IMR-90 (cell line): ENCODE data around the gene FEZF2. TPM values are rescaled to one million over a fixed set of nuclear protein-coding genes. Genes with fewer than 3 reads are reported as not detected.

Experiments used
- ATAC-seq: fragments of 200-7000 bp; cut with Tn5 transposase; 2 replicates; pipeline ENCODE4 v1.9.1; 2020; ENCODE audit warnings: low read depth, mild to moderate bottlenecking, moderate library complexity
- BruUV-seq: library from RNA; stranded (reverse); fragments of 400-500 nt; replicated peaks from 2 replicates; lab custom pipeline; 2021; lab: Mats Ljungman, UMichigan
- CTCF ChIA-PET: fragments of 300-600 bp; formaldehyde crosslinking; extraction: SDS; loops from one replicate; lab custom pipeline; 2021; ENCODE audit warnings: antibody characterized with exemption; lab: Yijun Ruan, JAX
- POLR2A ChIA-PET: fragments of 300-600 bp; sonication (Branson Sonifier 250); formaldehyde crosslinking; loops from one replicate; lab custom pipeline; 2022; ENCODE audit warnings: antibody characterized with exemption; ENCODE audit not compliant: unreplicated experiment; lab: Charles Lee
- DNase-seq: peaks from one replicate; pipeline ENCODE4 v3.0.0; 2013
- H2AFZ ChIP-seq: replicated peaks from 2 replicates; pipeline ENCODE3; 2013; ENCODE audit warnings: low read length, mild to moderate bottlenecking; ENCODE audit not compliant: poor library complexity
- H2AK5ac ChIP-seq: 2 replicates; pipeline ENCODE4 v1.6.1; 2013; ENCODE audit warnings: low read depth, low read length, inconsistent platforms
- H2AK9ac ChIP-seq: replicated peaks from 2 replicates; pipeline ENCODE3; 2013; ENCODE audit warnings: mild to moderate bottlenecking, low read depth, low read length, moderate library complexity; ENCODE audit not compliant: poor library complexity
- H2BK120ac ChIP-seq: 2 replicates; pipeline ENCODE4 v1.6.1; 2013; ENCODE audit warnings: low read depth, low read length, inconsistent platforms
- H2BK15ac ChIP-seq: 3 replicates; pipeline ENCODE4 v1.6.1; 2013; ENCODE audit warnings: low read depth, low read length, inconsistent platforms
- H2BK20ac ChIP-seq: 2 replicates; pipeline ENCODE4 v1.6.1; 2013; ENCODE audit warnings: low read depth, mild to moderate bottlenecking, inconsistent platforms, low read length, moderate library complexity
- H2BK5ac ChIP-seq: 2 replicates; pipeline ENCODE4 v1.6.1; 2013; ENCODE audit warnings: mild to moderate bottlenecking, low read depth, low read length, inconsistent platforms; ENCODE audit not compliant: poor library complexity, severe bottlenecking
- H3K14ac ChIP-seq: replicated peaks from 2 replicates; pipeline ENCODE4 v1.6.1; 2013; ENCODE audit warnings: low read depth, low read length, inconsistent platforms
- H3K18ac ChIP-seq: 2 replicates; pipeline ENCODE4 v1.6.1; 2013; ENCODE audit warnings: low read depth, low read length, control low read depth
- H3K23ac ChIP-seq: 2 replicates; pipeline ENCODE4 v1.6.1; 2013; ENCODE audit warnings: low read depth, low read length, inconsistent platforms
- H3K27ac ChIP-seq: 2 replicates; pipeline ENCODE4 v1.5.1; 2013; ENCODE audit warnings: mild to moderate bottlenecking, control low read depth, low read length; ENCODE audit not compliant: insufficient read depth
- H3K27me3 ChIP-seq: 2 replicates; pipeline ENCODE4 v1.6.1; 2013; ENCODE audit warnings: low read length; ENCODE audit not compliant: control insufficient read depth, insufficient read depth
- H3K36me3 ChIP-seq: 2 replicates; pipeline ENCODE4 v1.6.1; 2013; ENCODE audit warnings: low read length, mixed read lengths; ENCODE audit not compliant: control insufficient read depth, insufficient read depth
- H3K4ac ChIP-seq: 2 replicates; pipeline ENCODE4 v1.6.1; 2013; ENCODE audit warnings: low read depth, low read length, inconsistent platforms
- H3K4me1 ChIP-seq: 2 replicates; pipeline ENCODE4 v1.6.1; 2013; ENCODE audit warnings: low read length, mixed read lengths; ENCODE audit not compliant: control insufficient read depth, insufficient read depth
- H3K4me2 ChIP-seq: 2 replicates; pipeline ENCODE4 v1.6.1; 2013; ENCODE audit warnings: low read depth, mild to moderate bottlenecking, control low read depth, low read length, moderate library complexity
- H3K4me3 ChIP-seq: 2 replicates; pipeline ENCODE4 v1.5.1; 2013; ENCODE audit warnings: low read depth, mild to moderate bottlenecking, control low read depth, low read length, moderate library complexity; ENCODE audit not compliant: insufficient read depth
- H3K56ac ChIP-seq: 2 replicates; pipeline ENCODE4 v1.6.1; 2013; ENCODE audit warnings: low read length, inconsistent platforms; ENCODE audit not compliant: insufficient read depth; ENCODE audit errors: extremely low read depth
- H3K79me1 ChIP-seq, 2 experiments: 2 replicates each; pipeline ENCODE4 v1.6.1; 2013; ENCODE audit warnings: low read length in 2 of 2, inconsistent platforms in 1 of 2, low read depth in 1 of 2
- H3K9ac ChIP-seq: 2 replicates; pipeline ENCODE4 v1.6.1; 2013; ENCODE audit warnings: low read depth, low read length, control low read depth
- H3K9me1 ChIP-seq: 2 replicates; pipeline ENCODE4 v1.6.1; 2013; ENCODE audit warnings: low read length, inconsistent platforms; ENCODE audit not compliant: insufficient read depth
- H3K9me3 ChIP-seq: 2 replicates; pipeline ENCODE4 v1.6.1; 2013; ENCODE audit warnings: low read length; ENCODE audit not compliant: control insufficient read depth, insufficient read depth
- H4K20me1 ChIP-seq: 2 replicates; pipeline ENCODE4 v1.6.1; 2013; ENCODE audit warnings: low read length, inconsistent platforms; ENCODE audit not compliant: insufficient read depth
- H4K5ac ChIP-seq: 2 replicates; pipeline ENCODE4 v1.6.1; 2013; ENCODE audit warnings: mild to moderate bottlenecking, low read depth, low read length, control low read depth
- H4K8ac ChIP-seq, 2 experiments: 2 replicates each; pipeline ENCODE4 v1.6.1; 2013; ENCODE audit warnings: low read depth in 2 of 2, low read length in 2 of 2, control low read depth in 1 of 2, inconsistent platforms in 1 of 2
- H4K91ac ChIP-seq: 2 replicates; pipeline ENCODE4 v1.6.1; 2013; ENCODE audit warnings: low read depth, low read length, inconsistent platforms; ENCODE audit not compliant: insufficient read depth
- BHLHE40 ChIP-seq: fragments of 150-350 bp; IDR thresholded peaks from 2 replicates; pipeline ENCODE4 v1.6.1; 2016; ENCODE audit warnings: mild to moderate bottlenecking, low read depth, low read length
- CEBPB ChIP-seq: IDR thresholded peaks from 2 replicates; pipeline ENCODE4 v1.6.1; 2012; ENCODE audit warnings: low read depth, low read length, improper control_type of control experiment
- CHD1 ChIP-seq: IDR thresholded peaks from 2 replicates; pipeline ENCODE4 v1.6.1; 2012; ENCODE audit warnings: low read depth, low read length, improper control_type of control experiment
- FOS ChIP-seq: fragments of 150-350 bp; IDR thresholded peaks from 2 replicates; pipeline ENCODE4 v1.6.1; 2016; ENCODE audit warnings: low read depth, low read length
- MAFK ChIP-seq: IDR thresholded peaks from 2 replicates; pipeline ENCODE4 v1.6.1; 2012; ENCODE audit warnings: low read depth, low read length, improper control_type of control experiment
- MAZ ChIP-seq: IDR thresholded peaks from 2 replicates; pipeline ENCODE4 v1.6.1; 2012; ENCODE audit warnings: low read depth, mild to moderate bottlenecking, low read length, improper control_type of control experiment, moderate library complexity, borderline replicate concordance
- NFE2L2 ChIP-seq: fragments of 150-350 bp; IDR thresholded peaks from 2 replicates; pipeline ENCODE4 v1.6.1; 2016; ENCODE audit warnings: low read depth, mild to moderate bottlenecking, low read length
- POLR2A ChIP-seq: IDR thresholded peaks from 2 replicates; pipeline ENCODE4 v1.6.1; 2012; ENCODE audit warnings: mild to moderate bottlenecking, low read depth, low read length
- RCOR1 ChIP-seq: IDR thresholded peaks from 2 replicates; pipeline ENCODE4 v1.6.1; 2012; ENCODE audit warnings: mild to moderate bottlenecking, low read length, improper control_type of control experiment; ENCODE audit not compliant: insufficient replicate concordance
- RFX5 ChIP-seq: IDR thresholded peaks from 2 replicates; pipeline ENCODE4 v1.8.0; 2012; ENCODE audit warnings: low read depth, mild to moderate bottlenecking, low read length, moderate library complexity
- SMC3 ChIP-seq: fragments of 150-350 bp; IDR thresholded peaks from 2 replicates; pipeline ENCODE4 v1.6.1; 2016; ENCODE audit warnings: low read depth, mild to moderate bottlenecking, antibody characterized with exemption, low read length, moderate library complexity
- USF2 ChIP-seq: fragments of 150-350 bp; IDR thresholded peaks from 2 replicates; pipeline ENCODE4 v1.6.1; 2017; ENCODE audit warnings: mild to moderate bottlenecking, antibody characterized with exemption, low read length, low read depth
- WGBS, 2 experiments: methylation state at CpG; one replicate each; pipeline versions ENCODE4 v1.1.5 to v1.1.7; 2013; ENCODE audit warnings: missing lambda C conversion rate in 2 of 2; ENCODE audit not compliant: insufficient read length in 1 of 2; ENCODE audit errors: extremely low coverage in 2 of 2; 5-methylcytosine and 5-hydroxymethylcytosine counted together
- dilution Hi-C: fragments of 300-500 bp; cut with HindIII; formaldehyde crosslinking; loops from one replicate; pipeline ENCODE4 v1.14.3; 2018; ENCODE audit warnings: low sequenced_read_pairs; ENCODE audit not compliant: unreplicated experiment
- in situ Hi-C: fragments of 300-500 bp; cut with MboI; formaldehyde crosslinking; loops from 3 replicates; pipeline ENCODE4 v1.14.3; 2019; ENCODE audit warnings: low sequenced_read_pairs, inconsistent platforms, mixed read lengths
- intact Hi-C: fragments of 100-400 bp; cut with micrococcal nuclease; formaldehyde crosslinking; loops from 2 replicates; pipeline ENCODE4 v1.10.0; 2022
- polyA plus RNA-seq, 3 experiments: library from polyadenylated mRNA; depleted of rRNA; stranded (reverse); fragments of >200 nt; gene quantifications; 2 replicates each; pipeline ENCODE4 v1.2.3, GENCODE V29; 2012; ENCODE audit warnings: low replicate concordance in 1 of 3
- total RNA-seq: library from RNA; depleted of rRNA; stranded (reverse); fragments of >200 nt; gene quantifications from 2 replicates; pipeline ENCODE4 v1.2.3, GENCODE V29; 2012

FEZF2 gene
- total and polyA plus RNA-seq, 2 of the 4 experiments (the other 2 are of a cell fraction), result not detected

- CTCF ChIA-PET, result no interaction called here
- H3K14ac ChIP-seq, result no peak overlapping the region
- WGBS, 2 experiments, result no CpG with 5 or more reads among the region's 3 CpGs
Measured at GRCh38 chr3:62387251-62387650, 13.9 kb upstream of the FEZF2 start.

More at GRCh38 chr3:62387251-62387650, 13.9 kb upstream of the FEZF2 start:
- Histone ChIP-seq H3K56ac (no peak overlapping the region), H3K27me3 (no peaks in the 10 kb centered on the region; the same call in 1 of the 2 replicates), H2AFZ (no peak overlapping the region), H3K4me1 (no peaks in the 10 kb centered on the region), H2AK9ac (no peak overlapping the region), H2AK5ac (no peak overlapping the region), H2BK5ac (no peak overlapping the region), H3K79me1 (no peaks in the 10 kb centered on the region), H3K9me3 (no peaks in the 10 kb centered on the region), H2BK120ac (no peak overlapping the region), H4K20me1 (no peaks in the 10 kb centered on the region), H3K23ac (no peak overlapping the region), H3K18ac (no peak overlapping the region), H3K9me1 (no peaks in the 10 kb centered on the region), H3K4me2 (no peak overlapping the region), H4K8ac (no peak overlapping the region), H3K36me3 (no peaks in the 10 kb centered on the region), H3K4ac (no peak overlapping the region), H2BK15ac (no peak overlapping the region), H3K27ac (no peak overlapping the region), H2BK20ac (no peak overlapping the region), H4K91ac (no peak overlapping the region), H3K9ac (no peak overlapping the region), H3K4me3 (no peak overlapping the region), H4K5ac (no peak overlapping the region)
- dilution Hi-C loops (no loop called here), in situ Hi-C loops (no loop called here), intact Hi-C loops (no loop called here)
- no peak for DNase-seq
- POLR2A ChIA-PET, result no interaction called here
- TF ChIP-seq BHLHE40 (no peak), MAZ (no peak), USF2 (no peak), CEBPB (no peak), CHD1 (no peak), NFE2L2 (no peak), FOS (no peak), RFX5 (no peak), POLR2A (no peak), MAFK (no peak), RCOR1 (no peak), SMC3 (no peak)
- ATAC-seq, result no peak
- BruUV-seq, result no TSS peak
